CD4-positive, alpha-beta T cell (primary cell): Measurements from ENCODE around the gene ADAT3. TPM values are rescaled to one million over a fixed set of nuclear protein-coding genes. Genes with fewer than 3 reads are reported as not detected.
"Not testable (repeated sequence)": the region's sequence is repeated elsewhere in the genome, so short reads cannot be mapped to it uniquely, and the experiment has no call there.

Source experiments
- ATAC-seq: fragments of 200-7000 bp; cut with Tn5 transposase; one replicate; pipeline ENCODE4 v1.10.0; 2022; ENCODE audit warnings: mild to moderate bottlenecking; ENCODE audit not compliant: poor library complexity
- CTCF ChIA-PET: fragments of 350-600 bp; sonication (Branson Sonifier 250); formaldehyde crosslinking; loops from one replicate; lab custom pipeline; 2021; ENCODE audit warnings: antibody characterized with exemption, inconsistent platforms; lab: Charles Lee
- POLR2A ChIA-PET: fragments of 350-600 bp; sonication (Branson Sonifier 250); formaldehyde crosslinking; loops from one replicate; lab custom pipeline; 2021; ENCODE audit warnings: antibody characterized with exemption, inconsistent platforms; lab: Charles Lee
- DNase-seq, 14 experiments: peaks; one replicate each; pipeline ENCODE4 v3.0.0-alpha.2; 2013 to 2020; ENCODE audit warnings: mixed read lengths in 2 of 14
- H3K27ac ChIP-seq, 2 donors: one replicate each; pipeline versions ENCODE4 v1.5.1 to v1.7.0; 2013; ENCODE audit warnings: low read length in 2 of 2, low read depth in 1 of 2, mild to moderate bottlenecking in 1 of 2
- H3K27me3 ChIP-seq, 2 experiments: 1 replicate in 1 of 2; 2 replicates in 1 of 2; pipeline versions ENCODE4 v1.6.1 to v1.7.0; 2013; ENCODE audit warnings: low read length in 2 of 2, control low read depth in 1 of 2, mild to moderate bottlenecking in 1 of 2, moderate library complexity in 1 of 2; ENCODE audit not compliant: insufficient read depth in 2 of 2, control insufficient read depth in 1 of 2
- H3K36me3 ChIP-seq: one replicate; pipeline ENCODE4 v1.6.1; 2013; ENCODE audit warnings: low read length, control low read depth; ENCODE audit not compliant: insufficient read depth
- H3K4me1 ChIP-seq: one replicate; pipeline ENCODE4 v1.6.1; 2013; ENCODE audit warnings: low read length, control low read depth; ENCODE audit not compliant: insufficient read depth
- H3K4me3 ChIP-seq: one replicate; pipeline ENCODE4 v1.5.1; 2013; ENCODE audit warnings: mild to moderate bottlenecking, low read length, moderate library complexity
- H3K9me3 ChIP-seq, 2 experiments: 1 replicate in 1 of 2; 2 replicates in 1 of 2; pipeline versions ENCODE4 v1.6.1 to v1.7.0; 2013; ENCODE audit warnings: low read length in 2 of 2, mild to moderate bottlenecking in 2 of 2, control low read depth in 1 of 2, moderate library complexity in 1 of 2; ENCODE audit not compliant: control insufficient read depth in 1 of 2, insufficient read depth in 1 of 2
- H3K27ac Mint-ChIP-seq: one replicate; pipeline ENCODE4 v1.8.0; 2020; ENCODE audit warnings: mixed read lengths
- H3K27me3 Mint-ChIP-seq: one replicate; pipeline ENCODE4 v1.8.0; 2021; ENCODE audit warnings: mixed read lengths
- H3K36me3 Mint-ChIP-seq: one replicate; pipeline ENCODE4 v1.8.0; 2021; ENCODE audit warnings: low read depth, mixed read lengths
- H3K4me1 Mint-ChIP-seq: one replicate; pipeline ENCODE4 v1.8.0; 2021; ENCODE audit warnings: low read depth, mixed read lengths
- H3K4me3 Mint-ChIP-seq: one replicate; pipeline ENCODE4 v1.8.0; 2020; ENCODE audit warnings: mild to moderate bottlenecking, mixed read lengths
- H3K9me3 Mint-ChIP-seq: one replicate; pipeline ENCODE4 v1.8.0; 2020; ENCODE audit warnings: mixed read lengths
- CTCF ChIP-seq: fragments of 200-600 bp; IDR thresholded peaks from one replicate; pipeline ENCODE4 v1.8.0; 2022; ENCODE audit warnings: antibody characterized with exemption, mild to moderate bottlenecking
- intact Hi-C, 2 experiments: fragments of 100-400 bp; cut with DNase I in 1 of 2; cut with micrococcal nuclease in 1 of 2; formaldehyde crosslinking; loops; one replicate each; pipeline versions ENCODE4 v1.15.1 to v1.9.0; 2023 to 2025; cut with DNase I, micrococcal nuclease
- total RNA-seq, 174 experiments: library from RNA in 2 of 174; stranded (reverse) in 2 of 174; gene quantifications; one replicate each; pipeline ENCODE4 v1.2.3 and lab custom pipeline; 2021 to 2026

ADAT3 gene
- total RNA-seq, 2 experiments from 2014 or later, result 7.9 to 8.2 TPM

GRCh38 chr19:1884291-1884718, 20.9 kb upstream of the ADAT3 start:
- peaks cover 33% of the 10 kb centered on the region for H3K36me3 Mint-ChIP-seq
- H3K4me1 ChIP-seq, result peaks cover 48% of the 10 kb centered on the region
- POLR2A ChIA-PET, result interaction anchor here (1.0 to 3.0 kb wide), 7 partner anchors 8 to 58 kb away, joined by 3 to 29 read pairs (median 9); no protein-coding TSS in a partner anchor

GRCh38 chr19:1884719-1885334, 20.4 kb upstream of the ADAT3 start:
- Histone ChIP-seq H3K4me3 (peak overlapping the region; percentile 100), H3K27me3 (no peaks in the 10 kb centered on the region), H3K9me3 (no peaks in the 10 kb centered on the region), H3K36me3 (peaks cover 12% of the 10 kb centered on the region), H3K4me1 (peaks cover 48% of the 10 kb centered on the region), H3K27ac (peak overlapping the region; percentile 90 to 94)
- no peak for TF ChIP-seq CTCF
- POLR2A ChIA-PET, result interaction anchor here (0.6 to 3.0 kb wide), 7 partner anchors 8 to 58 kb away, joined by 3 to 29 read pairs (median 9); no protein-coding TSS in a partner anchor
- Mint-ChIP-seq H3K9me3 (no peaks in the 10 kb centered on the region), H3K27me3 (no peaks in the 10 kb centered on the region), H3K4me1 (peaks cover 40% of the 10 kb centered on the region), H3K4me3 (peak overlapping the region; percentile 99), H3K36me3 (peaks cover 33% of the 10 kb centered on the region), H3K27ac (peak overlapping the region; percentile 100)
- intact Hi-C loops, result loop anchor here in 1 of 2 experiments (1.0 to 5.0 kb wide), 4 partner anchors 9 to 202 kb away; partner anchors contain the start of genes ADAT3 and SCAMP4
- DNase-seq (peak in 2 of 14 experiments; percentile 40 to 55), ATAC-seq (no peak)
- CTCF ChIA-PET, result interaction anchor here (1.4 to 3.0 kb wide), 2 partner anchors 12 to 45 kb away, joined by 3 to 12 read pairs; no protein-coding TSS in a partner anchor

More at GRCh38 chr19:1884291-1884718, 20.9 kb upstream of the ADAT3 start:
- peak overlapping the region; percentile 90 to 94 for H3K27ac ChIP-seq
- no peak for TF ChIP-seq CTCF
- H3K27me3 ChIP-seq, result no peaks in the 10 kb centered on the region
- Mint-ChIP-seq H3K27me3 (no peaks in the 10 kb centered on the region), H3K9me3 (no peaks in the 10 kb centered on the region), H3K4me3 (peak overlapping the region; percentile 99), H3K4me1 (peaks cover 40% of the 10 kb centered on the region), H3K27ac (peak overlapping the region; percentile 100)
- intact Hi-C loops, result loop anchor here in 1 of 2 experiments (5.0 kb wide), 1 partner anchor 203 kb away; no protein-coding TSS in a partner anchor
- ATAC-seq, result peak; percentile 8
- peak in 6 of 14 experiments; percentile 26 to 76 (median 66) for DNase-seq
- peak overlapping the region; percentile 100 for H3K4me3 ChIP-seq
- H3K36me3 ChIP-seq, result peaks cover 12% of the 10 kb centered on the region
- H3K9me3 ChIP-seq, result no peaks in the 10 kb centered on the region
- CTCF ChIA-PET, result interaction anchor here (1.4 to 3.0 kb wide), 2 partner anchors 12 to 45 kb away, joined by 3 to 12 read pairs; no protein-coding TSS in a partner anchor

GRCh38 chr19:1885398-1886119, 19.6 kb upstream of the ADAT3 start, which contains the start of gene ABHD17A:
Gene ABHD17A (minus strand): TSS chr19:1885496. CDS start chr19:1881566, 3,930 bp downstream.
- not testable (repeated sequence) for H3K9me3 Mint-ChIP-seq, H3K9me3 ChIP-seq, H3K36me3 ChIP-seq, H3K27me3 Mint-ChIP-seq, H3K27me3 ChIP-seq
- peaks cover 40% of the 10 kb centered on the region for H3K4me1 Mint-ChIP-seq
- ChIA-PET POLR2A (interaction anchor here (0.6 to 3.0 kb wide), 5 partner anchors 9 to 29 kb away, joined by 3 to 29 read pairs (median 10); no protein-coding TSS in a partner anchor), CTCF (interaction anchor here (3.0 kb wide), 1 partner anchor 11 kb away, joined by 12 read pairs; no protein-coding TSS in a partner anchor)
- Histone ChIP-seq H3K4me3 (peak within 1 kb of the TSS; percentile 100), H3K27ac (peak within 1 kb of the TSS; percentile 90 to 94), H3K4me1 (peaks cover 41% of the 10 kb centered on the region)
- intact Hi-C loops, result loop anchor here in 1 of 2 experiments (1.0 kb wide), 3 partner anchors 9 to 21 kb away; partner anchors contain the start of genes ADAT3 and SCAMP4
- peak within 1 kb of the TSS; percentile 99 for H3K4me3 Mint-ChIP-seq
- H3K27ac Mint-ChIP-seq, result peak within 1 kb of the TSS; percentile 100
- peak; percentile 91 to 98 (median 96) for DNase-seq
- ATAC-seq, result peak; percentile 51
- peaks cover 29% of the 10 kb centered on the region for H3K36me3 Mint-ChIP-seq

GRCh38 chr19:1886360-1886759, 18.8 kb upstream of the ADAT3 start:
- H3K4me3 ChIP-seq, H3K27me3 ChIP-seq, ATAC-seq, H3K9me3 ChIP-seq, H3K9me3 Mint-ChIP-seq, H3K4me3 Mint-ChIP-seq, CTCF ChIA-PET, H3K27me3 Mint-ChIP-seq, H3K27ac ChIP-seq, DNase-seq, intact Hi-C loops, H3K36me3 ChIP-seq: not testable (repeated sequence)
- Mint-ChIP-seq H3K27ac (peak overlapping the region; percentile 100), H3K36me3 (peaks cover 29% of the 10 kb centered on the region), H3K4me1 (peaks cover 40% of the 10 kb centered on the region)
- peaks cover 36% of the 10 kb centered on the region for H3K4me1 ChIP-seq
- POLR2A ChIA-PET, result interaction anchor here (3.0 kb wide), 1 partner anchor 10 kb away, joined by 29 read pairs; no protein-coding TSS in a partner anchor
